ENCODE results near the gene PCYT2.
A peak's percentile ranks its signal among the peaks of the same experiment; 100 is the strongest.

The PCYT2 gene

GRCh38 chr17:81942167-81942553 lies 31.0 kb upstream of the PCYT2 start:
- no peak for DNase-seq

GRCh38 chr17:81941484-81942166 lies 30.4 kb upstream of the PCYT2 start:
- DNase-seq: no peak

GRCh38 chr17:81940538-81941483 lies 29.6 kb upstream of the PCYT2 start:
- DNase-seq: no peak

- DNase-seq: no peak
Observed at GRCh38 chr17:81939881-81940385, 28.7 kb upstream of the PCYT2 start.

GRCh38 chr17:81939218-81939617 lies 28.0 kb upstream of the PCYT2 start:
- no peak for DNase-seq

GRCh38 chr17:81935709-81936084 lies 24.5 kb upstream of the PCYT2 start:
- DNase-seq: no peak

- DNase-seq: no peak
Observed at GRCh38 chr17:81934850-81935708, 23.9 kb upstream of the PCYT2 start.

- no peak for DNase-seq
Observed at GRCh38 chr17:81934098-81934757, 23.0 kb upstream of the PCYT2 start.

- DNase-seq: no peak
Observed at GRCh38 chr17:81933178-81933699, 22.0 kb upstream of the PCYT2 start.

GRCh38 chr17:81932333-81932983 lies 21.3 kb upstream of the PCYT2 start:
- DNase-seq: no peak

- DNase-seq: no peak
Observed at GRCh38 chr17:81931557-81932332, 20.5 kb upstream of the PCYT2 start.

GRCh38 chr17:81931189-81931556 lies 20.0 kb upstream of the PCYT2 start:
- DNase-seq: no peak

- DNase-seq: no peak
Observed at GRCh38 chr17:81930142-81931125, 19.2 kb upstream of the PCYT2 start.

- DNase-seq: no peak
Observed at GRCh38 chr17:81929253-81930141, 18.3 kb upstream of the PCYT2 start.

GRCh38 chr17:81928544-81929252 lies 17.5 kb upstream of the PCYT2 start:
- DNase-seq: no peak

GRCh38 chr17:81927653-81928543 lies 16.7 kb upstream of the PCYT2 start, which contains the start of gene MAFG:
MAFG (minus strand) TSS chr17:81927735; CDS start chr17:81923185, 4,550 bp downstream.
- DNase-seq: peak; percentile 73
